Activated CD4-positive, alpha-beta memory T cell treated with anti-CD3 and anti-CD28 coated beads, Interleukin-2, amount 10 ng/mL, durations not matched to agents 7 days and 5 days (primary cell): Measurements from ENCODE around the gene ATP9B. TPM values are rescaled to one million over a fixed set of nuclear protein-coding genes. Genes with fewer than 3 reads are reported as not detected.

Experiments
- CTCF ChIA-PET: fragments of 350-600 bp; sonication (Branson Sonifier 250); formaldehyde crosslinking; loops from one replicate; lab custom pipeline; 2021; ENCODE audit warnings: antibody characterized with exemption, inconsistent platforms; lab: Charles Lee
- POLR2A ChIA-PET: fragments of 350-600 bp; sonication (Branson Sonifier 250); formaldehyde crosslinking; loops from one replicate; lab custom pipeline; 2021; ENCODE audit warnings: antibody characterized with exemption; lab: Charles Lee
- DNase-seq: peaks from one replicate; pipeline ENCODE4 v3.0.0-alpha.2; 2020
- H3K27ac Mint-ChIP-seq: one replicate; pipeline ENCODE4 v1.8.0; 2021; ENCODE audit warnings: mild to moderate bottlenecking, mixed read lengths
- H3K27me3 Mint-ChIP-seq: one replicate; pipeline ENCODE4 v1.8.0; 2021; ENCODE audit warnings: mixed read lengths
- H3K36me3 Mint-ChIP-seq: one replicate; pipeline ENCODE4 v1.8.0; 2021; ENCODE audit warnings: low read depth, mixed read lengths
- H3K4me1 Mint-ChIP-seq: one replicate; pipeline ENCODE4 v1.8.0; 2021; ENCODE audit warnings: mixed read lengths
- H3K4me3 Mint-ChIP-seq: one replicate; pipeline ENCODE4 v1.8.0; 2021; ENCODE audit warnings: mild to moderate bottlenecking, mixed read lengths
- H3K9me3 Mint-ChIP-seq: one replicate; pipeline ENCODE4 v1.8.0; 2021; ENCODE audit warnings: mixed read lengths
- total RNA-seq, 2 experiments: library from RNA; stranded (reverse); gene quantifications; one replicate each; pipeline ENCODE4 v1.2.3, GENCODE V29; 2021

The ATP9B gene
- total RNA-seq, 2 experiments from 2014 or later = 25.7 to 27.2 TPM

DNA sequence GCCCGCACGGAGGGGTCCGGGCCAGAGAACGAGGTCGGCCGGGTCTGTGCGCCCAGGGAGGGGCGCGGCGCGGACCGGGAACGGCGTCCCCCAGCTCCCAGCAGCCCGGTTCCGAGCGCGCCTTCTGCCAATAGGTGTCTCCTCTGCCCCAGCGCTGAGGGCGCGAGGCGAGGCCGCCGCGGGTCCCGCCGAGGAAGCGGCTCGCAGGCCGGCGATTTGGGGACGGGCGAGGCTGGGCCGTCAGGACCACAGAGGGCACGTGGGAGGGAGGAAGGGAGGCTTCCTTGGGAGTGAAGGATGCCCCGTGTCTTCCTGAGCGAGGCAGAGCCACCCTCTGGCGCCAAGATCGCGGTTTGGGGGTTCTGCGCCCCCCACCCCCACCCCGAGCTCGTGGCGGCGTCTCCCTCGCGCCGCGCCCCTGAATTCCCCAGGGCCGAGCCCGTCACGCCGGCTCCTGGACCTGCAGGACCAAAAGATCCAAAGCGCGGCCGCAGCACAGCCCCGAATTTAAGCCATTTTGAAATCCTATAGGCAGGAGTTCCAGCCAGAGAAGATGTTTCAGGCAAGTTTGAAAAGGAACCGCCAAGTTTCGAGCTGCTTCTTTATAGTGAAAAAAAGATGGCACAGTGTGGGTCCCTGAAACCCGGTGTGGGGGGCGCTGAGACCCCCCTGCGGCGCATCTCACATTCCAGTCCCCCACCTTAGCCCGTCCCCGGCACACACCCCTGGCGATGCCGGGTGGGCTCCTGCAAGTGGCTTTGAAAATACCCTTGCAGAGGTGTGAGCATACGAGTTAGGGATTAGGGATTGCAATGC lies 327.4 kb downstream of the ATP9B start:
- H3K9me3 Mint-ChIP-seq = no peaks in the 10 kb centered on the region
- H3K4me3 Mint-ChIP-seq = peak overlapping the region; percentile 61
- H3K4me1 Mint-ChIP-seq = peaks cover 32% of the 10 kb centered on the region
- H3K27me3 Mint-ChIP-seq = peaks cover 20% of the 10 kb centered on the region
- no peak overlapping the region for H3K27ac Mint-ChIP-seq
- H3K36me3 Mint-ChIP-seq = peaks cover 12% of the 10 kb centered on the region
- ChIA-PET POLR2A (interaction anchor here (0.8 to 4.5 kb wide), 6 partner anchors 9 to 282 kb away, joined by 3 to 39 read pairs (median 6); no protein-coding TSS in a partner anchor), CTCF (interaction anchor here (1.2 to 2.8 kb wide), 5 partner anchors 9 to 248 kb away, joined by 3 to 15 read pairs (median 5); no protein-coding TSS in a partner anchor)
- DNase-seq = peak; percentile 53

- POLR2A ChIA-PET = interaction anchor here (0.8 to 4.5 kb wide), 6 partner anchors 9 to 133 kb away, joined by 3 to 39 read pairs (median 5); no protein-coding TSS in a partner anchor
- Mint-ChIP-seq H3K27ac (peak overlapping the region; percentile 98), H3K9me3 (no peaks in the 10 kb centered on the region), H3K36me3 (peaks cover 13% of the 10 kb centered on the region), H3K4me3 (peak overlapping the region; percentile 84), H3K4me1 (peaks cover 33% of the 10 kb centered on the region), H3K27me3 (peaks cover 14% of the 10 kb centered on the region)
- no peak for DNase-seq
- CTCF ChIA-PET = interaction anchor here (1.2 to 2.8 kb wide), 5 partner anchors 8 to 247 kb away, joined by 3 to 15 read pairs (median 5); no protein-coding TSS in a partner anchor
Measured at GRCh38 chr18:79397247-79397829, 328.1 kb downstream of the ATP9B start.

- peak overlapping the region; percentile 84 for H3K4me3 Mint-ChIP-seq
- DNase-seq = no peak
- POLR2A ChIA-PET = interaction anchor here (1.2 to 4.5 kb wide), 7 partner anchors 9 to 282 kb away, joined by 3 to 39 read pairs (median 3); no protein-coding TSS in a partner anchor
- peak overlapping the region; percentile 98 for H3K27ac Mint-ChIP-seq
- H3K27me3 Mint-ChIP-seq = peaks cover 7% of the 10 kb centered on the region
- H3K9me3 Mint-ChIP-seq = no peaks in the 10 kb centered on the region
- CTCF ChIA-PET = interaction anchor here (1.2 to 2.8 kb wide), 4 partner anchors 17 to 246 kb away, joined by 5 to 15 read pairs (median 6); no protein-coding TSS in a partner anchor
- peaks cover 20% of the 10 kb centered on the region for H3K36me3 Mint-ChIP-seq
- H3K4me1 Mint-ChIP-seq = peaks cover 35% of the 10 kb centered on the region
Measured at GRCh38 chr18:79397830-79398761, 328.9 kb downstream of the ATP9B start.

- POLR2A ChIA-PET = interaction anchor here (0.6 to 4.5 kb wide), 5 partner anchors 7 to 331 kb away, joined by 3 to 39 read pairs (median 3); partner anchors contain the start of gene ATP9B
- peaks cover 2% of the 10 kb centered on the region for H3K27me3 Mint-ChIP-seq
- CTCF ChIA-PET = interaction anchor here (1.8 kb wide), 1 partner anchor 127 kb away, joined by 5 read pairs; no protein-coding TSS in a partner anchor
- H3K27ac Mint-ChIP-seq = peak overlapping the region; percentile 98
- no peaks in the 10 kb centered on the region for H3K9me3 Mint-ChIP-seq
- peaks cover 28% of the 10 kb centered on the region for H3K36me3 Mint-ChIP-seq
- peak overlapping the region; percentile 84 for H3K4me3 Mint-ChIP-seq
- H3K4me1 Mint-ChIP-seq = peaks cover 43% of the 10 kb centered on the region
- DNase-seq = peak; percentile 39
Measured at GRCh38 chr18:79399275-79400081, 330.3 kb downstream of the ATP9B start.

GRCh38 chr18:79400091-79400590 lies 330.9 kb downstream of the ATP9B start:
- Mint-ChIP-seq H3K27me3 (no peaks in the 10 kb centered on the region), H3K9me3 (no peaks in the 10 kb centered on the region), H3K4me3 (peak overlapping the region; percentile 52), H3K27ac (no peak overlapping the region), H3K4me1 (peaks cover 48% of the 10 kb centered on the region), H3K36me3 (peaks cover 31% of the 10 kb centered on the region)
- POLR2A ChIA-PET = interaction anchor here (3.9 kb wide), 1 partner anchor 123 kb away, joined by 20 read pairs; no protein-coding TSS in a partner anchor
- CTCF ChIA-PET = no interaction called here
- peak; percentile 79 for DNase-seq

DNA sequence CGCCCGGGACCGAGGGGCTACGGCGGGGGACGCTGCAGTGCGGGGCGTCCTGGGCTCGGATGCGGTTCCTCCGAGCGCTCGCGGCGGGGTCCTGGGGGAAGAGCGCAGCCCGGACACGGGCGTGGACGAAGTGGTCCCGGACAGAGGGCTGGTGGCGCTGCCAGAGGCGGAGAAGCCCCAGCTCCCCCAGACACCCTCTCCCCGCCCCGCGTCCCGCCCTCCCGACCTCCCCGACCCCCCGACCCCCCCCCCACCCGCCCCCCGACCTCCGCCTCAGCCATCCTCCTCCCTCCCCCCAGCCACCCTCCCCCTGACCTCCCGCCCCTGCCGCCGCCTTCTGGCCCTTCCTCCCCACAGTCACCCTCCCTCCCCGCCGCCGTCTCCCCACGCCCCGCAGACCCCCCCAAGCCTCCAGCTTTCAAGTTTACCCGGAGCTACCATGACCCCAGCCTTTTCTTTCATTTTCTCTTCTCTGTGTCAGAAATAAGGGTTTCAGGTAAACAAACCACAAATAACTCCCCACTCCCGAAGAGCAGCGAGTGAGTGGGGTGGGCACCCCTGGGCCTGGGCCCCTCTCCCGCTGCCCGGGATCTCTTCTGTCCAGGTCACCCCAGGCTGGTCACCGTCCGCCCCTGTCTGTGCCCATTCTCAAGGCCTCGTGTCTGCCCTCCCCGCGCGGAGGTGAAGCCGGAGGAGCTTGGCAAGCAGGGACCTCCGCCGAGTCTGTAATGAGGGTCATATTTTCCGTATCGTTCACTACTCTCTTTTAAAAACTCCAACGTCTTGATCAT lies 331.6 kb downstream of the ATP9B start:
- ChIA-PET POLR2A (interaction anchor here (2.1 to 3.9 kb wide), 2 partner anchors 116 to 123 kb away, joined by 6 to 20 read pairs; no protein-coding TSS in a partner anchor), CTCF (no interaction called here)
- no peaks in the 10 kb centered on the region for H3K27me3 Mint-ChIP-seq
- no peaks in the 10 kb centered on the region for H3K9me3 Mint-ChIP-seq
- peak overlapping the region; percentile 93 for H3K27ac Mint-ChIP-seq
- H3K4me3 Mint-ChIP-seq = peak overlapping the region; percentile 80
- peak; percentile 47 for DNase-seq
- H3K4me1 Mint-ChIP-seq = peaks cover 54% of the 10 kb centered on the region
- H3K36me3 Mint-ChIP-seq = peaks cover 32% of the 10 kb centered on the region

GRCh38 chr18:79401494-79402208 lies 332.5 kb downstream of the ATP9B start:
- Mint-ChIP-seq H3K4me1 (peaks cover 63% of the 10 kb centered on the region), H3K4me3 (peak overlapping the region; percentile 80), H3K36me3 (peaks cover 38% of the 10 kb centered on the region), H3K9me3 (no peaks in the 10 kb centered on the region), H3K27me3 (no peaks in the 10 kb centered on the region), H3K27ac (peak overlapping the region; percentile 93)
- POLR2A ChIA-PET = interaction anchor here (2.1 to 3.9 kb wide), 2 partner anchors 115 to 122 kb away, joined by 6 to 20 read pairs; no protein-coding TSS in a partner anchor
- CTCF ChIA-PET = no interaction called here
- DNase-seq = peak; percentile 33

DNA sequence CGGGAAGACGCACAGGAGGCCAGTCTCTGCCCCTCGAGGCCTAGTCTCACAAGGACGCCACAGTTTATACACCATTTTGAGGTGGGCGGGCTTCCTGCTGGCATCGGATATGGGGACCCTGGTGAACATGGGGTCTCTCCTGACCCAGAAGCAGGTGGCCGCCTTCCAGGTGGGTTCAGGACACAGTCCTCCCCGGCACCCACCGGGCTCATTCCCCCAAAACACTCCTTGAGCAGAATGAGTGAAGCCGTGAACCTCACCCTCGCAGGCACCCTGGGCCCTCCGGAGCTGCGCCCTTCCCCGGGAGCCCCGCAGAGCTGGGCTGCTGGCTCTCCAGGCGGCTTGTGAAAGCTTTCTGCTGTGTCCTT lies 333.0 kb downstream of the ATP9B start:
- Mint-ChIP-seq H3K4me1 (peaks cover 63% of the 10 kb centered on the region), H3K27me3 (no peaks in the 10 kb centered on the region), H3K27ac (peak overlapping the region; percentile 93), H3K36me3 (peaks cover 38% of the 10 kb centered on the region), H3K4me3 (peak overlapping the region; percentile 80), H3K9me3 (no peaks in the 10 kb centered on the region)
- ChIA-PET CTCF (no interaction called here), POLR2A (interaction anchor here (2.1 to 3.9 kb wide), 2 partner anchors 115 to 121 kb away, joined by 6 to 20 read pairs; no protein-coding TSS in a partner anchor)
- DNase-seq = no peak

- Mint-ChIP-seq H3K27me3 (no peaks in the 10 kb centered on the region), H3K27ac (peak overlapping the region; percentile 93), H3K9me3 (no peaks in the 10 kb centered on the region), H3K4me3 (peak overlapping the region; percentile 80), H3K4me1 (peaks cover 65% of the 10 kb centered on the region), H3K36me3 (peaks cover 43% of the 10 kb centered on the region)
- peak; percentile 42 for DNase-seq
- ChIA-PET CTCF (no interaction called here), POLR2A (interaction anchor here (0.9 to 3.9 kb wide), 7 partner anchors 10 to 335 kb away, joined by 3 to 28 read pairs (median 5); no protein-coding TSS in a partner anchor)
Measured at GRCh38 chr18:79402977-79403722, 334.0 kb downstream of the ATP9B start.
